ENCODE data around the gene KLF17.

DNA sequence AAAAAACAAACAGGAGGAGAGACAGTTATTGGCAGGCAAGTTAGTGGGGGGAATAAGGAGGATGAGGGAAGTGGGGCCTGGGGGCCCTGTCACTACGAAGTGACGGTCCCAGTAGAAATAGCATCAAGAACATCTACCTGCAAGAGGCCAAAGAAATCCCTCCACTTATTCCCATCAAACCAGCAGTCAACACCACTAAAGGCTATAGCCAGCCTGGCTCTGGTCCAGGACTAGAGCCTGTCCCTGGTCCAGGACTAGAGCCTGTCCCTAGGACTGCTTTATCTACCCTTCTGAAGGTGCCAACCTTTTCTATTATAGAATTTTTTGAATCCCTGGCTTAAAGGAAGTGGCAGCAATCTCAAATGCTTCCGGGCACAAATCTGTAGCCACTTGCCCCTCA lies 19.6 kb downstream of the KLF17 start:
- TF ChIP-seq POLR2A (IDR thresholded peaks at IDR 0.05; ENCODE audit: low read length): no peak
- no peak for TF ChIP-seq GATA1 (IDR thresholded peaks at IDR 0.05; ENCODE audit: low read depth, low read length)
